Measurements from ENCODE around the gene PPM1D.

- TF ChIP-seq CTCF (IDR thresholded peaks at IDR 0.05; ENCODE audit: insufficient read depth, low read length) (no peak), GABPA (IDR thresholded peaks at IDR 0.05; ENCODE audit: low read depth) (no peak), REST (IDR thresholded peaks at IDR 0.05; ENCODE audit: insufficient replicate concordance, low read depth) (no peak), POLR2AphosphoS5 (IDR thresholded peaks at IDR 0.05; ENCODE audit: low read depth) (no peak)
Measured at GRCh38 chr17:60646701-60647100, 46.7 kb downstream of the PPM1D start.
